Skin of body (tissue), 2 donors: ENCODE results near the gene STOML1. TPM values are rescaled to one million over a fixed set of nuclear protein-coding genes. Genes with fewer than 3 reads are reported as not detected.
A peak's percentile ranks its signal among the peaks of the same experiment; 100 is the strongest.
"Not testable (repeated sequence)": the region's sequence is repeated elsewhere in the genome, so short reads cannot be mapped to it uniquely, and the experiment has no call there.

Experiments used
- DNase-seq: peaks from one replicate; lab custom pipeline; 2025; lab: John Stamatoyannopoulos, UW
- total RNA-seq: library from RNA; depleted of rRNA; stranded (reverse); fragments of >200 nt; gene quantifications from one replicate; pipeline ENCODE4 v1.2.3, GENCODE V29; 2014

The STOML1 gene
- total RNA-seq, 1 donor from 2014 or later = 7.8 TPM

- DNase-seq = no peak
Measured at GRCh38 chr15:73965094-73965757, 26.9 kb downstream of the STOML1 start.

GRCh38 chr15:73964736-73965093 lies 27.4 kb downstream of the STOML1 start:
- peak; percentile 18 for DNase-seq

- no peak for DNase-seq
Measured at GRCh38 chr15:73962433-73962832, 29.7 kb downstream of the STOML1 start.

GRCh38 chr15:73960472-73961070 lies 31.5 kb downstream of the STOML1 start:
- DNase-seq = not testable (repeated sequence)

- no peak for DNase-seq
Measured at GRCh38 chr15:73959801-73960200, 32.3 kb downstream of the STOML1 start.

- peak; percentile 20 for DNase-seq
Measured at GRCh38 chr15:73959012-73959581, 33.0 kb downstream of the STOML1 start.

- DNase-seq = no peak
Measured at GRCh38 chr15:73957785-73958184, 34.3 kb downstream of the STOML1 start.

GRCh38 chr15:73957276-73957675 lies 34.8 kb downstream of the STOML1 start:
- no peak for DNase-seq

- DNase-seq = no peak
Measured at GRCh38 chr15:73956743-73957135, 35.4 kb downstream of the STOML1 start.

- no peak for DNase-seq
Measured at GRCh38 chr15:73955861-73956742, 36.0 kb downstream of the STOML1 start.

GRCh38 chr15:73955326-73955725 lies 36.8 kb downstream of the STOML1 start:
- DNase-seq = no peak

GRCh38 chr15:73954188-73955145 lies 37.6 kb downstream of the STOML1 start:
- no peak for DNase-seq

GRCh38 chr15:73952913-73953750 lies 39.0 kb downstream of the STOML1 start:
- DNase-seq = no peak

- no peak for DNase-seq
Measured at GRCh38 chr15:73952171-73952912, 39.8 kb downstream of the STOML1 start.

GRCh38 chr15:73951601-73952000 lies 40.5 kb downstream of the STOML1 start:
- no peak for DNase-seq

- peak; percentile 83 for DNase-seq
Measured at GRCh38 chr15:73950831-73951561, 41.1 kb downstream of the STOML1 start.

- DNase-seq = no peak
Measured at GRCh38 chr15:73950479-73950830, 41.6 kb downstream of the STOML1 start.

GRCh38 chr15:73949496-73949895 lies 42.6 kb downstream of the STOML1 start:
- DNase-seq = no peak

GRCh38 chr15:73948982-73949381 lies 43.1 kb downstream of the STOML1 start:
- no peak for DNase-seq
